Vagina (tissue), 2 donors: ENCODE data around the gene CYP1A2.

Experiments used
- POLR2A ChIP-seq, 2 donors: fragments of 450-650 bp; IDR thresholded peaks; one replicate each; pipeline ENCODE4 v1.6.1; 2017; ENCODE audit warnings: antibody characterized with exemption in 2 of 2, mild to moderate bottlenecking in 2 of 2, moderate library complexity in 2 of 2
- TF ChIP-seq, protein P1 (sequence below), 3 experiments: fragments of 450-650 bp in 2 of 3; fragments of 200-600 bp in 1 of 3; sonication (generic) in 1 of 3; IDR thresholded peaks; one replicate each; pipeline ENCODE4 v1.5.1; 2017 to 2019; ENCODE audit warnings: antibody characterized with exemption in 3 of 3, mild to moderate bottlenecking in 2 of 3, moderate library complexity in 2 of 3

DNA sequence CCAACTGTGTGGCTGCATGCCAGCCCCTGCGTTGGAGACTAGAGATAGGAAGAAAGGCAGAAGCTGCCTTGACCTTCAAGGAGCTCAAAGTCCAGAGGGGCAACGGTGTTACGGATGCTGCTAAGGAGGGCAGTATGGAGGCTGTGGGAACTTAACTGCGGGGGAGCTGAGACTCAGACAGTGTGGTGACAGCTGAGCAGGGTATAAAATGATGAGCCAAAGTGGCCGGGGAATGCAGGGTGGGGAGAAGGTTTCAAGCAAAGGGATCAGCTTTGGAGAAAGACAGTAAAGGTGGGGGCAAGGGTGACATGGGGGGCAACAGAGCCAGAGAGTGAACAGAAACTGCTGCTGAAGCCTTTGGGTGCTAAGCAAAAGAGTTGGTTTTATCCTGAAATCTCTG, 6.2 kb upstream of the CYP1A2 start:
- TF ChIP-seq, protein P1, sequence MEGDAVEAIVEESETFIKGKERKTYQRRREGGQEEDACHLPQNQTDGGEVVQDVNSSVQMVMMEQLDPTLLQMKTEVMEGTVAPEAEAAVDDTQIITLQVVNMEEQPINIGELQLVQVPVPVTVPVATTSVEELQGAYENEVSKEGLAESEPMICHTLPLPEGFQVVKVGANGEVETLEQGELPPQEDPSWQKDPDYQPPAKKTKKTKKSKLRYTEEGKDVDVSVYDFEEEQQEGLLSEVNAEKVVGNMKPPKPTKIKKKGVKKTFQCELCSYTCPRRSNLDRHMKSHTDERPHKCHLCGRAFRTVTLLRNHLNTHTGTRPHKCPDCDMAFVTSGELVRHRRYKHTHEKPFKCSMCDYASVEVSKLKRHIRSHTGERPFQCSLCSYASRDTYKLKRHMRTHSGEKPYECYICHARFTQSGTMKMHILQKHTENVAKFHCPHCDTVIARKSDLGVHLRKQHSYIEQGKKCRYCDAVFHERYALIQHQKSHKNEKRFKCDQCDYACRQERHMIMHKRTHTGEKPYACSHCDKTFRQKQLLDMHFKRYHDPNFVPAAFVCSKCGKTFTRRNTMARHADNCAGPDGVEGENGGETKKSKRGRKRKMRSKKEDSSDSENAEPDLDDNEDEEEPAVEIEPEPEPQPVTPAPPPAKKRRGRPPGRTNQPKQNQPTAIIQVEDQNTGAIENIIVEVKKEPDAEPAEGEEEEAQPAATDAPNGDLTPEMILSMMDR (IDR thresholded peaks at IDR 0.05): no peak
- TF ChIP-seq POLR2A (IDR thresholded peaks at IDR 0.05): no peak
